Loucy (cell line): ENCODE measurements around the gene TRAF3IP3.

Experiments
- H2AFZ ChIP-seq: fragments of 200-600 bp; sonication (generic); 2 replicates; pipeline ENCODE4 v1.6.0; 2016; ENCODE audit warnings: antibody characterized with exemption, mild to moderate bottlenecking, low read length, moderate library complexity
- H3F3A ChIP-seq: fragments of 200-600 bp; 2 replicates; pipeline ENCODE4 v1.6.0; 2016; ENCODE audit warnings: antibody characterized with exemption, low read depth, mild to moderate bottlenecking
- H3K27me3 ChIP-seq: fragments of 200-600 bp; sonication (generic); 2 replicates; pipeline ENCODE4 v1.6.1; 2014; ENCODE audit warnings: low read length, mild to moderate bottlenecking; ENCODE audit not compliant: insufficient read depth, poor library complexity, severe bottlenecking
- H3K36me3 ChIP-seq: fragments of 200-600 bp; sonication (generic); 2 replicates; pipeline ENCODE4 v1.6.1; 2016; ENCODE audit warnings: low read length; ENCODE audit not compliant: insufficient read depth
- H3K4me1 ChIP-seq: fragments of 200-600 bp; sonication (generic); 2 replicates; pipeline ENCODE4 v1.5.1; 2014; ENCODE audit warnings: low read length, mild to moderate bottlenecking; ENCODE audit not compliant: insufficient read depth, poor library complexity, severe bottlenecking
- H3K4me2 ChIP-seq: fragments of 200-600 bp; sonication (generic); 2 replicates; pipeline ENCODE4 v1.6.0; 2014; ENCODE audit warnings: antibody characterized with exemption, low read length, low read depth, mild to moderate bottlenecking; ENCODE audit not compliant: poor library complexity, severe bottlenecking
- H3K4me3 ChIP-seq: fragments of 200-600 bp; sonication (generic); 2 replicates; pipeline ENCODE4 v1.5.1; 2014; ENCODE audit warnings: low read length, mild to moderate bottlenecking, mixed read lengths; ENCODE audit not compliant: poor library complexity, severe bottlenecking
- H3K79me2 ChIP-seq: fragments of 200-600 bp; sonication (generic); 2 replicates; pipeline ENCODE4 v1.6.1; 2014; ENCODE audit warnings: low read length; ENCODE audit not compliant: insufficient read depth
- H3K9ac ChIP-seq: fragments of 200-600 bp; sonication (generic); 2 replicates; pipeline ENCODE4 v1.6.0; 2014; ENCODE audit warnings: mild to moderate bottlenecking, low read depth, low read length, moderate library complexity; ENCODE audit not compliant: poor library complexity, severe bottlenecking
- H3K9me2 ChIP-seq: fragments of 200-600 bp; sonication (generic); replicated peaks from 2 replicates; pipeline ENCODE4 v1.6.1; 2016; ENCODE audit warnings: low read depth, low read length, mixed read lengths
- H3K9me3 ChIP-seq: fragments of 200-600 bp; sonication (generic); 2 replicates; pipeline ENCODE4 v1.6.1; 2014; ENCODE audit warnings: mild to moderate bottlenecking, antibody characterized with exemption, low read length, low read depth; ENCODE audit not compliant: insufficient read depth
- H4K20me1 ChIP-seq: fragments of 200-600 bp; sonication (generic); 2 replicates; pipeline ENCODE4 v1.6.0; 2014; ENCODE audit warnings: antibody characterized with exemption, low read length, mild to moderate bottlenecking; ENCODE audit not compliant: insufficient read depth, poor library complexity, severe bottlenecking
- CTCF ChIP-seq: fragments of 200-600 bp; sonication (generic); conservative IDR thresholded peaks from 2 replicates; pipeline ENCODE4 v1.5.1; 2014; ENCODE audit warnings: mild to moderate bottlenecking, antibody characterized with exemption, low read length
- EZH2phosphoT487 ChIP-seq: fragments of 200-600 bp; IDR thresholded peaks from 2 replicates; pipeline ENCODE4 v1.6.1; 2018; ENCODE audit warnings: antibody characterized with exemption, mild to moderate bottlenecking, moderate library complexity, borderline replicate concordance

TRAF3IP3 gene

DNA sequence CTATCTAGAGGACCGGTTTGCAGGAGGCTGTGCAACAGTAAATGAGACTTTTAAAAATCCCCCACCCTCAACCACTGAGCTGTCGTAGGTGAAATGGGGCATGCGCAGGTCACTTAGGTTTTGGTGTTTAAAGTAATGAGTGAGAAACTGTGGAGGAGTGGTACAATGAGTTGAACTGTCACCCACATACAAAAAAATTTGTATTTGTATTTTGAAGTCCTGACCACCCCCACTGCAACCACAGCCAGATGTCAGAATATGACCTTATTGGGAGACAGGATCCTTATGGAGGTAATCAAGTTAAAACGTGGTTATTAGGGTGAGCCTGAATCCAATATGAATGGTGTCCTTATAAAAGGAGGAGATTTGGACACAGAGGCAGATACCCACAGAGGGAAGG, 51.7 kb downstream of the TRAF3IP3 start:
- Histone ChIP-seq H4K20me1 (no peaks in the 10 kb centered on the region), H3F3A (no peaks in the 10 kb centered on the region), H3K79me2 (no peaks in the 10 kb centered on the region), H3K9me3 (no peaks in the 10 kb centered on the region), H3K4me3 (no peak overlapping the region), H3K9me2 (no peaks in the 10 kb centered on the region), H3K4me1 (no peaks in the 10 kb centered on the region), H3K36me3 (no peaks in the 10 kb centered on the region), H3K4me2 (no peak overlapping the region), H3K9ac (no peak overlapping the region), H3K27me3 (peaks cover 17% of the 10 kb centered on the region), H2AFZ (no peak overlapping the region)
- TF ChIP-seq CTCF (no peak), EZH2phosphoT487 (no peak)

GRCh38 chr1:209808059-209808581, 52.3 kb downstream of the TRAF3IP3 start:
- no peaks in the 10 kb centered on the region for H3K9me3 ChIP-seq
- H3K4me2 ChIP-seq = no peak overlapping the region
- no peaks in the 10 kb centered on the region for H3K36me3 ChIP-seq
- peaks cover 13% of the 10 kb centered on the region for H3K27me3 ChIP-seq
- no peaks in the 10 kb centered on the region for H3K79me2 ChIP-seq
- no peaks in the 10 kb centered on the region for H3K9me2 ChIP-seq
- no peak overlapping the region for H3K9ac ChIP-seq
- H3K4me3 ChIP-seq = no peak overlapping the region
- no peak overlapping the region for H2AFZ ChIP-seq
- TF ChIP-seq EZH2phosphoT487 = no peak
- TF ChIP-seq CTCF = no peak
- no peaks in the 10 kb centered on the region for H3K4me1 ChIP-seq
- no peaks in the 10 kb centered on the region for H4K20me1 ChIP-seq
- H3F3A ChIP-seq = no peaks in the 10 kb centered on the region

DNA sequence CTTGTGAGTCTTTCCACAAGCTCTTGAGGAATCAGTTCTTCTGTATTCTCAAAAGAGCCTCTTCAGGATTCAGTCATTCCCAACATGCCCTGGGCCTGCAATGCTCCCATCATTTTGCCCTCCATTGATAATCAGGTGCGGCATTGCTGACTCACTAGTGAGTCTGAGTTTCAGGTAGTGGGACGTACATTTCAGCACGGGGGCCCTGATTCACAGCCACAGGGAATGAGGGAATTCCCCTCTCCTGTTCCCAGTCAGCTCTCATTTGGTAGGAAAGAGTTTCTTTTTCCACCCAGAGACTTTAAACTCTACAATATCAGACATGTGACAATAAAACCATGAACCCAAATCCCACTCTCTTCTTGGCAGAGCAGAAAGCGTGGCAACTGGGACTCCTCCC, 53.8 kb downstream of the TRAF3IP3 start:
- Histone ChIP-seq H3K4me2 (no peak overlapping the region), H3K79me2 (no peaks in the 10 kb centered on the region), H3K4me1 (no peaks in the 10 kb centered on the region), H3K4me3 (no peak overlapping the region), H3K27me3 (peaks cover 5% of the 10 kb centered on the region), H3K9me2 (no peaks in the 10 kb centered on the region), H3K36me3 (no peaks in the 10 kb centered on the region), H4K20me1 (no peaks in the 10 kb centered on the region), H3K9ac (no peak overlapping the region), H3F3A (no peaks in the 10 kb centered on the region), H3K9me3 (no peaks in the 10 kb centered on the region), H2AFZ (no peak overlapping the region)
- no peak for TF ChIP-seq CTCF
- TF ChIP-seq EZH2phosphoT487 = no peak
